WTC11 (cell line): Measurements from ENCODE around the gene BAIAP2L2.

Experiments
- CTCF ChIP-seq: fragments of 200-600 bp; IDR thresholded peaks from 2 replicates; pipeline ENCODE4 v1.8.0; 2022; ENCODE audit warnings: antibody characterized with exemption
- ESRRA ChIP-seq: sonication (generic); formaldehyde crosslinking; IDR thresholded peaks from 2 replicates; pipeline ENCODE4 v1.8.1; 2022; ENCODE audit warnings: mild to moderate bottlenecking, missing genetic modification reagents, borderline replicate concordance
- ETV6 ChIP-seq: sonication (generic); formaldehyde crosslinking; IDR thresholded peaks from 2 replicates; pipeline ENCODE4 v1.8.1; 2022; ENCODE audit warnings: mild to moderate bottlenecking, missing genetic modification reagents
- MAX ChIP-seq: sonication (generic); formaldehyde crosslinking; IDR thresholded peaks from 2 replicates; pipeline ENCODE4 v1.8.0; 2022; ENCODE audit warnings: mild to moderate bottlenecking, missing genetic modification reagents
- NR2C2 ChIP-seq: sonication (generic); formaldehyde crosslinking; IDR thresholded peaks from 2 replicates; pipeline ENCODE4 v1.8.0; 2022; ENCODE audit warnings: mild to moderate bottlenecking, missing genetic modification reagents
- SP1 ChIP-seq: sonication (generic); formaldehyde crosslinking; conservative IDR thresholded peaks from 2 replicates; pipeline ENCODE4 v1.8.1; 2022; ENCODE audit warnings: missing genetic modification reagents
- TEAD1 ChIP-seq: sonication (generic); formaldehyde crosslinking; IDR thresholded peaks from 2 replicates; pipeline ENCODE4 v1.8.0; 2022; ENCODE audit warnings: mild to moderate bottlenecking, missing genetic modification reagents
- ZNF263 ChIP-seq: sonication (generic); formaldehyde crosslinking; IDR thresholded peaks from 2 replicates; pipeline ENCODE4 v1.8.1; 2022; ENCODE audit warnings: low read depth, mild to moderate bottlenecking, moderate library complexity, missing genetic modification reagents
- TF ChIP-seq, protein P1 (sequence below): sonication (generic); formaldehyde crosslinking; IDR thresholded peaks from 2 replicates; pipeline ENCODE4 v1.8.0; 2022; ENCODE audit warnings: mild to moderate bottlenecking, missing genetic modification reagents
- TF ChIP-seq, protein P2 (sequence below): sonication (generic); formaldehyde crosslinking; conservative IDR thresholded peaks from 2 replicates; pipeline ENCODE4 v1.8.1; 2022; ENCODE audit warnings: mild to moderate bottlenecking, missing genetic modification reagents
- TF ChIP-seq, protein P3 (sequence below): sonication (generic); formaldehyde crosslinking; IDR thresholded peaks from 2 replicates; pipeline ENCODE4 v1.8.1; 2023; ENCODE audit warnings: mild to moderate bottlenecking, moderate library complexity, missing genetic modification reagents
- TF ChIP-seq, protein P4 (sequence below): sonication (generic); formaldehyde crosslinking; IDR thresholded peaks from 2 replicates; pipeline ENCODE4 v1.8.1; 2022; ENCODE audit warnings: mild to moderate bottlenecking, moderate library complexity, missing genetic modification reagents
- TF ChIP-seq, protein P5 (sequence below): sonication (generic); formaldehyde crosslinking; IDR thresholded peaks from 2 replicates; pipeline ENCODE4 v1.8.1; 2022; ENCODE audit warnings: mild to moderate bottlenecking, missing genetic modification reagents, moderate library complexity, borderline replicate concordance

DNA sequence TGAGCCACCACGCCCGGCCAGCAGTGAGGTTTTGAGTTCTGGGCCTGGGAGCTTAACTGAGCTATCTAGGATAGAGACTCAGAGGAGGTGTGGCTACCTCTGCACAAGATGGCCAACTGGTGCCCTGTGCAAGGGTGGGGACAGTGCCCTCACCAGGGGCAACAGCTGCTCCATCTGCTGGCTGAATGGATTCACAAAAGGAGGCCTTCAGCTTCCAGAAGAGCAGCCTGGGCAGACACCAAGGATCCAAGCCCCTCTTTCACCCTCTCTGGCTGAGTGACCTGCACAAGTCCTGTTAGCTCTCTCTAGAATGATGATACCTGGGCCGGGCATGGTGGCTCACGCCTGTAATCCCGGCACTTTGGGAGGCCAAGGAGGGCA, 33.5 kb upstream of the BAIAP2L2 start:
- TF ChIP-seq ZNF263 (CRISPR knock-in tag): no peak
- TF ChIP-seq MAX (CRISPR knock-in tag): no peak
- TF ChIP-seq CTCF: no peak
- TF ChIP-seq NR2C2 (CRISPR knock-in tag): no peak
- no peak for TF ChIP-seq SP1
- TF ChIP-seq, protein P1, sequence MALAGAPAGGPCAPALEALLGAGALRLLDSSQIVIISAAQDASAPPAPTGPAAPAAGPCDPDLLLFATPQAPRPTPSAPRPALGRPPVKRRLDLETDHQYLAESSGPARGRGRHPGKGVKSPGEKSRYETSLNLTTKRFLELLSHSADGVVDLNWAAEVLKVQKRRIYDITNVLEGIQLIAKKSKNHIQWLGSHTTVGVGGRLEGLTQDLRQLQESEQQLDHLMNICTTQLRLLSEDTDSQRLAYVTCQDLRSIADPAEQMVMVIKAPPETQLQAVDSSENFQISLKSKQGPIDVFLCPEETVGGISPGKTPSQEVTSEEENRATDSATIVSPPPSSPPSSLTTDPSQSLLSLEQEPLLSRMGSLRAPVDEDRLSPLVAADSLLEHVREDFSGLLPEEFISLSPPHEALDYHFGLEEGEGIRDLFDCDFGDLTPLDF: no peak
- no peak for TF ChIP-seq ESRRA
- no peak for TF ChIP-seq ETV6 (CRISPR knock-in tag)
- TF ChIP-seq, protein P2, sequence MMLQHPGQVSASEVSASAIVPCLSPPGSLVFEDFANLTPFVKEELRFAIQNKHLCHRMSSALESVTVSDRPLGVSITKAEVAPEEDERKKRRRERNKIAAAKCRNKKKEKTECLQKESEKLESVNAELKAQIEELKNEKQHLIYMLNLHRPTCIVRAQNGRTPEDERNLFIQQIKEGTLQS (CRISPR knock-in tag): no peak
- TF ChIP-seq TEAD1 (CRISPR knock-in tag): no peak
- TF ChIP-seq, protein P3, sequence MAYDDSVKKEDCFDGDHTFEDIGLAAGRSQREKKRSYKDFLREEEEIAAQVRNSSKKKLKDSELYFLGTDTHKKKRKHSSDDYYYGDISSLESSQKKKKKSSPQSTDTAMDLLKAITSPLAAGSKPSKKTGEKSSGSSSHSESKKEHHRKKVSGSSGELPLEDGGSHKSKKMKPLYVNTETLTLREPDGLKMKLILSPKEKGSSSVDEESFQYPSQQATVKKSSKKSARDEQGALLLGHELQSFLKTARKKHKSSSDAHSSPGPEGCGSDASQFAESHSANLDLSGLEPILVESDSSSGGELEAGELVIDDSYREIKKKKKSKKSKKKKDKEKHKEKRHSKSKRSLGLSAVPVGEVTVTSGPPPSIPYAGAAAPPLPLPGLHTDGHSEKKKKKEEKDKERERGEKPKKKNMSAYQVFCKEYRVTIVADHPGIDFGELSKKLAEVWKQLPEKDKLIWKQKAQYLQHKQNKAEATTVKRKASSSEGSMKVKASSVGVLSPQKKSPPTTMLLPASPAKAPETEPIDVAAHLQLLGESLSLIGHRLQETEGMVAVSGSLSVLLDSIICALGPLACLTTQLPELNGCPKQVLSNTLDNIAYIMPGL (CRISPR knock-in tag): no peak
- TF ChIP-seq, protein P4, sequence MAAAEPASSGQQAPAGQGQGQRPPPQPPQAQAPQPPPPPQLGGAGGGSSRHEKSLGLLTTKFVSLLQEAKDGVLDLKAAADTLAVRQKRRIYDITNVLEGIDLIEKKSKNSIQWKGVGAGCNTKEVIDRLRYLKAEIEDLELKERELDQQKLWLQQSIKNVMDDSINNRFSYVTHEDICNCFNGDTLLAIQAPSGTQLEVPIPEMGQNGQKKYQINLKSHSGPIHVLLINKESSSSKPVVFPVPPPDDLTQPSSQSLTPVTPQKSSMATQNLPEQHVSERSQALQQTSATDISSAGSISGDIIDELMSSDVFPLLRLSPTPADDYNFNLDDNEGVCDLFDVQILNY (CRISPR knock-in tag): no peak
- TF ChIP-seq, protein P5, sequence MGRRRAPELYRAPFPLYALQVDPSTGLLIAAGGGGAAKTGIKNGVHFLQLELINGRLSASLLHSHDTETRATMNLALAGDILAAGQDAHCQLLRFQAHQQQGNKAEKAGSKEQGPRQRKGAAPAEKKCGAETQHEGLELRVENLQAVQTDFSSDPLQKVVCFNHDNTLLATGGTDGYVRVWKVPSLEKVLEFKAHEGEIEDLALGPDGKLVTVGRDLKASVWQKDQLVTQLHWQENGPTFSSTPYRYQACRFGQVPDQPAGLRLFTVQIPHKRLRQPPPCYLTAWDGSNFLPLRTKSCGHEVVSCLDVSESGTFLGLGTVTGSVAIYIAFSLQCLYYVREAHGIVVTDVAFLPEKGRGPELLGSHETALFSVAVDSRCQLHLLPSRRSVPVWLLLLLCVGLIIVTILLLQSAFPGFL (CRISPR knock-in tag): no peak
